Fibroblast of lung (primary cell): ENCODE measurements around the gene SEMA6A. TPM values are rescaled to one million over a fixed set of nuclear protein-coding genes. Genes with fewer than 3 reads are reported as not detected.

Experiments used
- DNase-seq, 2 donors: peaks; one replicate each; pipeline versions ENCODE4 v3.0.0 to v3.0.0-alpha.2; 2010; ENCODE audit warnings: low read depth in 2 of 2
- H2AFZ ChIP-seq: 2 replicates; pipeline ENCODE4 v1.5.1; 2012; ENCODE audit warnings: low read length, control low read depth, inconsistent platforms
- H3K27ac ChIP-seq: 2 replicates; pipeline ENCODE4 v1.5.1; 2011; ENCODE audit warnings: low read length, control low read depth; ENCODE audit not compliant: insufficient read depth
- H3K27me3 ChIP-seq: 2 replicates; pipeline ENCODE4 v1.5.1; 2011; ENCODE audit warnings: mild to moderate bottlenecking, low read length; ENCODE audit not compliant: control insufficient read depth, insufficient read depth
- H3K36me3 ChIP-seq: 2 replicates; pipeline ENCODE4 v1.5.1; 2011; ENCODE audit warnings: low read length; ENCODE audit not compliant: control insufficient read depth, insufficient read depth
- H3K4me1 ChIP-seq: 2 replicates; pipeline ENCODE4 v1.5.1; 2011; ENCODE audit warnings: low read length; ENCODE audit not compliant: control insufficient read depth, insufficient read depth; ENCODE audit errors: extremely low read depth
- H3K4me2 ChIP-seq: 2 replicates; pipeline ENCODE4 v1.5.1; 2011; ENCODE audit warnings: low read length, control low read depth; ENCODE audit not compliant: insufficient read depth; ENCODE audit errors: extremely low read depth
- H3K4me3 ChIP-seq, 4 experiments: fragments of 200-600 bp in 1 of 4; sonication (generic) in 1 of 4; replicated peaks in 1 of 4; 2 replicates each; pipeline ENCODE4 v1.5.1; 2011 to 2016; ENCODE audit warnings: low read length in 4 of 4, low read depth in 3 of 4, mild to moderate bottlenecking in 3 of 4, control low read depth in 2 of 4, inconsistent platforms in 1 of 4, mixed read lengths in 1 of 4; ENCODE audit not compliant: insufficient read depth in 1 of 4; ENCODE audit errors: control extremely low read depth in 1 of 4
- H3K79me2 ChIP-seq: 2 replicates; pipeline ENCODE4 v1.5.1; 2012; ENCODE audit warnings: mild to moderate bottlenecking, low read length, inconsistent platforms; ENCODE audit not compliant: control insufficient read depth, insufficient read depth
- H3K9ac ChIP-seq: 2 replicates; pipeline ENCODE4 v1.5.1; 2011; ENCODE audit warnings: mild to moderate bottlenecking, low read length, control low read depth; ENCODE audit not compliant: insufficient read depth
- H3K9me3 ChIP-seq: 2 replicates; pipeline ENCODE4 v1.5.1; 2012; ENCODE audit warnings: low read depth, low read length; ENCODE audit not compliant: control insufficient read depth, insufficient read depth
- H4K20me1 ChIP-seq: 2 replicates; pipeline ENCODE4 v1.5.1; 2011; ENCODE audit warnings: low read length; ENCODE audit not compliant: control insufficient read depth, insufficient read depth; ENCODE audit errors: extremely low read depth
- CTCF ChIP-seq, 2 donors: IDR thresholded peaks in 1 of 2; conservative IDR thresholded peaks in 1 of 2; 1 replicate in 1 of 2; 2 replicates in 1 of 2; pipeline ENCODE4 v1.5.1; 2011 to 2012; ENCODE audit warnings: low read length in 2 of 2, control low read depth in 1 of 2, inconsistent platforms in 1 of 2, low read depth in 1 of 2, mild to moderate bottlenecking in 1 of 2
- EZH2 ChIP-seq: IDR thresholded peaks from 2 replicates; pipeline ENCODE4 v1.5.1; 2012; ENCODE audit warnings: low read length, control low read depth, mild to moderate bottlenecking; ENCODE audit errors: missing control alignments
- polyA plus RNA-seq, 2 donors: library from polyadenylated mRNA; depleted of rRNA in 1 of 2; stranded (reverse) in 1 of 2; unstranded in 1 of 2; fragments of >200 nt; gene quantifications; 2 replicates each; pipeline ENCODE4 v1.2.1, GENCODE V29; 2011 to 2012; ENCODE audit warnings: missing spikeins in 1 of 2
- total RNA-seq: library from RNA; depleted of rRNA; stranded (reverse); fragments of >200 nt; gene quantifications from 2 replicates; pipeline ENCODE4 v1.2.1, GENCODE V29; 2014

SEMA6A gene
- total and polyA plus RNA-seq, 2 donors (not counting 1 experiment from before 2014, with no cell fraction given) = 0.17 to 0.22 TPM

- Histone ChIP-seq H2AFZ (no peak overlapping the region), H3K4me3 (no peak overlapping the region), H3K9ac (no peak overlapping the region), H3K27me3 (no peaks in the 10 kb centered on the region), H3K79me2 (no peaks in the 10 kb centered on the region), H3K4me1 (no peaks in the 10 kb centered on the region), H3K4me2 (no peak overlapping the region), H3K27ac (no peak overlapping the region), H3K9me3 (no peaks in the 10 kb centered on the region), H4K20me1 (no peaks in the 10 kb centered on the region), H3K36me3 (no peaks in the 10 kb centered on the region)
- DNase-seq = no peak
- TF ChIP-seq EZH2 (no peak), CTCF (conservative IDR thresholded peaks at IDR 0.05 in 1 of 2, IDR thresholded peaks at IDR 0.05 in 1 of 2; ENCODE audit: low read depth in 1 of 2, low read length in 2 of 2) (no peak)
Observed at GRCh38 chr5:116508835-116509234, 65.8 kb downstream of the SEMA6A start.

DNA sequence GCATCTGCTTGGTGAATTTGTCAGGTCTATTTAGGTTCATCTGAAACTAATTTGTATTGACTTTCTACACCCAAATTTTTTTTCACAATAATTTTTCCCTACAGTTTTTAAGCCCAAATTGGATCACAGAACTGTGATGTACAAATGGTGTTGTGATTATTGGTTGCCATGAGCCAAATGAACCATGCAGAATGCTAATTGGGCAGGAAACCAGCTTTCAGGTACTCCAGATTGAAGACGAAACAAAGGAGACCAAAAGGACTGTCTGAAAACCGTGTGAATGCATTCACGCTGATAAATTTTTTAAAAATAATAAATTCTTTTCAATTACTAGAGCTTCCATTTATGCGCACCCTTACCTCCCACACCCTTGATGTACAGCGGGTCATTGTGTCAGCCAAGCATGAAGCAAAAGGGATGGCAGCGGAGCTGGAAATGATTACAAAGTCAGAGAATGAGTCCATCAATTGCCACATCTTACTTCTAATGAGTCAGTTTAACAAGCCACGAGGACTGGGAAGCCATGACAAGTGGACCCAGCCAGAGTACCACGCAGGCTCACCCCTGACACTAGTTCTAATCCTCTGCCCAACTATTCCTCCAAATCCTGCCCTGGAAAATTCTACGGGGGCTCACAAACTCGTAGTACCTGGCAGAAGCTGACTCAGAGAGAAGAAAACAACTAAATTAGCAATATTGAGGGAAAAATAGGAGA is 66.5 kb downstream of the SEMA6A start:
- Histone ChIP-seq H4K20me1 (no peaks in the 10 kb centered on the region), H3K9me3 (no peaks in the 10 kb centered on the region), H3K27ac (no peak overlapping the region), H3K36me3 (no peaks in the 10 kb centered on the region), H3K4me3 (no peak overlapping the region), H3K4me2 (no peak overlapping the region), H3K9ac (no peak overlapping the region), H3K27me3 (no peaks in the 10 kb centered on the region), H2AFZ (no peak overlapping the region), H3K79me2 (no peaks in the 10 kb centered on the region), H3K4me1 (no peaks in the 10 kb centered on the region)
- TF ChIP-seq EZH2 (no peak), CTCF (conservative IDR thresholded peaks at IDR 0.05 in 1 of 2, IDR thresholded peaks at IDR 0.05 in 1 of 2; ENCODE audit: low read depth in 1 of 2, low read length in 2 of 2) (no peak)
- DNase-seq = no peak

- Histone ChIP-seq H3K27me3 (no peaks in the 10 kb centered on the region), H3K9me3 (no peaks in the 10 kb centered on the region), H3K79me2 (no peaks in the 10 kb centered on the region), H3K36me3 (no peaks in the 10 kb centered on the region), H4K20me1 (no peaks in the 10 kb centered on the region), H3K4me2 (no peak overlapping the region), H3K27ac (no peak overlapping the region), H2AFZ (no peak overlapping the region), H3K9ac (no peak overlapping the region), H3K4me3 (no peak overlapping the region), H3K4me1 (no peaks in the 10 kb centered on the region)
- peak in 1 of 2 donors; percentile 76 for DNase-seq
- TF ChIP-seq CTCF (conservative IDR thresholded peaks at IDR 0.05 in 1 of 2, IDR thresholded peaks at IDR 0.05 in 1 of 2; ENCODE audit: low read depth in 1 of 2, low read length in 2 of 2) = no peak
- TF ChIP-seq EZH2 = no peak
Observed at GRCh38 chr5:116507051-116507537, 67.5 kb downstream of the SEMA6A start.
